NCI-H1436 (cell line): ENCODE results near the gene ST8SIA2.
"Not testable (repeated sequence)": the region's sequence is repeated elsewhere in the genome, so short reads cannot be mapped to it uniquely, and the experiment has no call there.

ENCODE experiments used
- DNase-seq: peaks from one replicate; lab custom pipeline; 2025; lab: John Stamatoyannopoulos, UW

The ST8SIA2 gene

DNA sequence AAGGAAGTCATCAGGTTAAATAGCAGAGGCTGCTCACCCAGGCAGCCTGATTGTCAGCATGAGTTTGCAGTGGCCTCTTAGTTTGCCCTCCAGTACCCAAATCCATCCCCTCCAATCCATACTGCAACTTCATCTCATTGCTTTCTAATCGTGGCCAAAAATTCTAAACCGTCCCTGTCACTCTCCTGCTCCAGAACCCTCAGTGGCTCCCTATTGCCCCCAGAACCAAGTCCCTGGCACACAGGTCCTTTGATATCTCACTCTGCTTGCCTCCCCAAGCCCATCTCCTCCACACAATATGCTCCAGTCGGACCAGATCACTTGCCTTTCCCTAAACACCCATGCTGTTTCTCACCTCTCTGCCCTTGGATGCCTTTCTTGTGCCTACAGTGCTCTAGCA, 49.7 kb downstream of the ST8SIA2 start:
- DNase-seq = no peak

- DNase-seq = no peak
These were observed 51.0 kb downstream of the ST8SIA2 start for GRCh38 chr15:92444631-92445030.

DNA sequence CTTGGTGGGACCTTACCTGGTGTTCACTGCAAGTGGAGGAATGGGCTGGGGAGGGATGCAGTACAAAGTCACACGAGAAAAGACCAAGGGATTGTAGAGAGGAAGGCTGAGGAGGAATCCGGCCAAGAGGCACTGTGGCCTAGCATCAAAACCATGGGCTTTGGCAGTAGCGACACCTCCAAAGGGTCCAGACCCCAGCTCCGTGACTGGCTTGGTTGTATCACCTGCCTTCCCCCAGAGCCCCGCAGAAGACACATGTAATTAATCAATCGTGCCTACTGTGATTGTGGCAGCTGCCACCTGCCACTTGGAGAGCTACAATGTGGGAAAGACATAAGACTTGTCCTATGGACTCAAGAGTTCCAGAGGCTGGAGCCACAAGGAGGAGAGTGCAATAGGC, 54.7 kb downstream of the ST8SIA2 start:
- DNase-seq = no peak

DNA sequence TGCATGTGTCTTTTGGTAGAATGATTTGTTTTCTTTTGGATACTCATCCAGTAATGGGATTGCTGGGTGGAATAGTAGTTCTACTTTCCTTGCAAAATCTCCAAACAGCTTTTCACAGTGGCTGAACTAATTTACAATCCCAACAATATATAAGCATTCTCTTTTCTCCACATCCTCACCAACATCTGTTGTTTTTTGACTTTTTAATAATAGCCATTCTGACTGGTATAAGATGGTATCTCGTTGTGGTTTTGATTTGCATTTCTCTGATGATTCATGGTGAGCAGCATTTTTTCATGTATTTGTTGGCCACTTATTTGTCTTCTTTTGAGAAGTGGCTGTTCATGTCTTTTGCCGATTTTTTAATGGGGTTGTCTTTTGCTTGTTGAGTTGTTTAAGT, 55.8 kb downstream of the ST8SIA2 start:
- DNase-seq = no peak

DNA sequence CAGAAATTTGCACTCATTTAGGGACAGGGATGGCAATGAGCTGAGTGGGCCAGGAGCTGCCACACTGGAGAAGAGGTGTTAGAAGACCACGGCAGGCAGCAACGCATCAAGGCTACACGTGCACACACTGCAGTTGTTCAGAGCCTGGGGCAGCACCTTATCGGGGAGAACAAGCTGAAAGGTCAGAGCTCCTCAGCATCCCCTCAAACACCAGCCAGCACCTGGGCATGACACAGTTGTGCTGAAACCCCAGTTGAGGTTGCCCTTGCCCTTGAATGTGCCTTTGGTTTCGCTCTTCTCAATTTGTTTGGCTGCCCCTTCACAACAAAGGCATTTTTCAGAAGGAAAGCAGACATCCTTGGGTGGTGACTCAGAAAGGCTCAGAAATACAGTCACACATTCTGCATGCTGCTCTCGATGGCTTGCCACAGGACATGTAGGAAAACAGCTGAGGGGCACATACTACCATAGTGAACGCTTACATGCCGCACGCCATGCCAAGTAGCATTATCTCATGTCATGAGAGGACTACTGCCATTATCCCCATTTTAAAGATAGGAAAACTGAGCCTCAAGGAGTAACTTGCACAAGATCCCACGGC, 57.6 kb downstream of the ST8SIA2 start:
- DNase-seq = no peak

DNA sequence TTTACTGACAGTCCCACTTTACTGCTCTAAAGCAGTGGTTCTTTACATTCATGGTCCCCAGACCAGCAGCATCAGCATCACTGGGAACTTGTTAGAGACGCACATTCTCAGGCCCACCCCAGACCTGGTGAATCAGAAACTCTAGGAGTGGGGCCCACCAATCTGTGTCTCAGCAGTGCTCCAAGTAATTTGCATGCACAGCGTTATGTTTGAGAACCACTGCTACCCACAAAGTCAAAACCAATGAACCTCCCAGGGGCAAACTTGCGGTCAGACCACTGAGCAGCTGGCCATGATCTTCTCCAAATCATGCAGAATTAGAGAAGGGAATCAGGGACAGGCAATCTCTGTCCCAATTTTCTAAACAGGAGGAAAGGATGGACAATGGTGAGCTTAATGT, 58.5 kb downstream of the ST8SIA2 start:
- no peak for DNase-seq

DNA sequence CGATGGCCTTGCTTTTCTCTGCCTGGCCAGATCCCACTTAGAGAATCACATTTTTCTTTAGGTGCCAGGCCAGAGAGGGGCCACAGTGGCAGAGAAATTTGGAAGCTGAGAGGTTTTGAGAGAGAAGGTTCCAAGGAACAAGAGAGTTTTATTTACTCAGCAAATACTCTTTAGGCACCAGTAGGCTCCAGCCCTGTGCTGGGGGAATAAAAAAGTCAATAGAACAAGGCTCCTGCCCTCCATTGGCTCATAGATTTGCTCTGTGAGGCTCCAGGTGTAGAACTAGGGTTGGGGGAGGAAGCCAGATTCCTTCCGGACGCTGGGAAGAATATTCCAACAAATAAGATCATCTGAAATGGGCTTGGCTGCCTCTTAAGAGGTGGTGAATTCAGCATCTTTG, 59.9 kb downstream of the ST8SIA2 start:
- no peak for DNase-seq

DNA sequence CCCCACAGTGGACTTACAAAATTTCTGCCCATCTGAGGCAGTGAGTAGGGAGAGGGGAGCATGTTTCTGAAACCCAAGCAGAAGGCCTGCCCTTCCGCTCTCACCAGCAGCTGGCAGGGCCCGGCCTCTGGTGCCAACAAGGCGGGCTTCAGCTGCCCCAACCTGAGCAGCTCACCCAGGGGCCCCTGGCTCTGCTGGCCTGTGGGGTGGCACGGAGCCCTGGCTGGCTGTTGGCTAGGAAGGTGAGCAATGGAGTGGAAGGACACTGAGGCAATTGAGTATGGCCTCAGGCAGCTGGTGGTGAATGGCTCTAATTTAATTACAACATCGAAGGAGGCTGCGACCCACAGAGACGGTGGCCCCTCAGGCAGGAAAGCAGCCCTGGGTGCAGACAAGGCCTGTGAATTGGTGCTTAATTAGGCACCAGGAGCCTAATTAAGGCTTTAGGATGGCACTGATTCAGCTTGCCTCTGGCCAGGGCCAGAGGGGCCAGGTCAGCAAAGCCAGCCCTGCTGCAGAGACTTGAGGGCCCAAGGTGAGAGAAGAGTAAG, 60.9 kb downstream of the ST8SIA2 start:
- DNase-seq = no peak

DNA sequence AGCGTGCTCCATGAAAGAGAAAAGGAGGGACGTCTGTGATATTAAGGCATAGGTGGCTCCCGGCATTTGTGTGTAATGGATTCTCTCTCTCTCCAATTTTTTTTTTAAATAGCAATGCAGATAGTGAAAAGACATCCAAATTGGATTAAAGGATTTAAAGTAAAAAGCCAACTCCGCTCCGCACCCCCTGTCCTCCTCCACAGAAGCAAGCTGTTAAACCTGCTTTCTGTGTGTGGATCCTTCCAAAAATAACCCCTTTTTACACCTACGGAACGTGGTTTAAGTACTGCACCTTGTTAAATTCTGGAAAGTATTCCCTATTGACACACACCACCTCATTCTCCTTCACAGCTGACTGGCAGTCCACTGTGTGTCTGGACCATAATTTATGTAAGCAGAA, 61.6 kb downstream of the ST8SIA2 start:
- no peak for DNase-seq

DNA sequence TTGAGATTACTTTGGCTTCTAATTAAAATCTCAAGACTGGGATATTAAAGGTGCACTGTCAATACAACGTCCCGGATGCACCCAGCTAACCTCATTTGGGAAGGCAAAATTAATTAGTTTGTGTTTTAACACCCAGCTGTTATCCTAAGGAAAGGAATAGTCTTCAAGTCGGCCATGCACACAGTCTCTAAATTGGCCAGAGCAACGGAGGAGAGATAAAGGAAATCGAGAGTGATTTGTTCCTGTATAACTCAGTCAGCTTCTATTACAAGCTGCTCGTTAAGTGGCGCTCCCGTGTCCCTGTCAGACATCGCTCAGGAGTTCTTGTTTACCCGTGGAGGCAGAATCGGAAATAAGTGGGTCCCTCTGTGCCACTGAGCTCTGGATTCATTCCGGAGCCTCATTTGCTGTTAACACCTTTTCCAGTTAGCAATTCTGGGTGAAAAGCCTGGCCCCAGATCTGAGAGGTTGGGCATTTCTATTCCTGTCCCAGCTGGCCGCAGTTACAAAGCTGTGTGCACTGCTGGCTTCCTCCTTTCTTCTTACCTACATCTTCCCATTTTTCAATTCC, 63.9 kb downstream of the ST8SIA2 start:
- no peak for DNase-seq

DNA sequence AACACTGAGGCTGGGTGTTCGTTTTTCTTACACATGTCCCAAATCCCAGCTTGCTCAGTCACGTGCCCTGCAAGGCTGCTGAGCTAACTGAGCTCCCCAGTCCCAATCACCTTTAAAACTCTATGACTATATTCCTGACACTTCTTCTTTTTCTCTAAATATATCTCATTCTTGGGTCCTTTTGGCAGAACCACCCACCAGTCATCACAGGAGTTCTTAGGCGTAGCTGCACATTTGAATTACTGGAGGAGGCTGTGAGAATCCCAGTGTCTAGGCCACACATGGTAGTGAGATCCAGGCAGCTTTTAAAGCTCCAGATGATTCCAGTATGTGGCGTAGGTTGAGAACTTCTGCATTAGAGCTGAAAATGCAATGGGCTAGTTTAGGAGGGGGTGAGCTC, 66.3 kb downstream of the ST8SIA2 start:
- no peak for DNase-seq

- no peak for DNase-seq
These were observed 68.9 kb downstream of the ST8SIA2 start for GRCh38 chr15:92462424-92463125.

DNA sequence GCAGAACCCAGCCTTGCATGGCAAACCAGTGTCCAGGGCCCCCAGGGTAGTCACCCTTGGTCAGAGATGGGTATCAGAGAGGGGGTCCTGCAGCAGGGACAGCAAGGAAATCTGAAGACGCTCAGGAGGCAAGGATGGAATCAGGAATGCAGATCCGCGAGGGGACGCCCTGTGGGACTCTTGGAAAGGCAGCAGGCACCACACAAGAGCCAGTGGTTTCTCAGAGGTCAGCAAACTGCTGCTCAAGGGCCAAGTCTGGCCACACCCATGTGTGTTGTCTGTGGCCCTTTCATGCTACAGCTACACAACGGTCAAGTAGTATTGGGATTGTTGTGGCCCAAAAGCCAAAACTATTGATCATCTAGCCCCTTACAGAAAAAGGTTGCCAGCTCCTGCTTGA, 69.7 kb downstream of the ST8SIA2 start:
- DNase-seq = no peak

- DNase-seq = no peak
These were observed 70.1 kb downstream of the ST8SIA2 start for GRCh38 chr15:92463826-92464225.

GRCh38 chr15:92466834-92467233, 73.2 kb downstream of the ST8SIA2 start:
- DNase-seq = no peak

GRCh38 chr15:92467245-92467644, 73.6 kb downstream of the ST8SIA2 start:
- no peak for DNase-seq

GRCh38 chr15:92468991-92469390, 75.3 kb downstream of the ST8SIA2 start:
- no peak for DNase-seq

DNA sequence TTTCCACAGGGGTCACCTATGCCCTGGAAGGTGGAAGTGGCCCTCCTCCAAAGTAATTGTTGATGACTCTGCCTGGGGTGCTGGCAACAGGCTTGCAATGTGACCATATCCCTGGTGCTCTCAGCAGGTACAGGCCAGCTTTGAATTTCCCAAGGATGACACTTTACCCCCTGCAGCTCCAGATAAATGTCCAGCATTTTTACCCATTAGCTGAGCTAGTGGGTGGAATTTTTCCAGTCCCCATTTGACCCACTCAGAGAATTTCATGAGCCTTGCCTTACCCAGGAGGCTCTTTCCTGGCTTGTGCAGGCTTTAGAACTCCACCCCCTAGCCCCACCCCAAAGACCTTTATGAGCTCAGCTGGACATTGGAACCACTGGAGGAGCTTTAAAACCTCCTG, 77.6 kb downstream of the ST8SIA2 start:
- DNase-seq = no peak

DNA sequence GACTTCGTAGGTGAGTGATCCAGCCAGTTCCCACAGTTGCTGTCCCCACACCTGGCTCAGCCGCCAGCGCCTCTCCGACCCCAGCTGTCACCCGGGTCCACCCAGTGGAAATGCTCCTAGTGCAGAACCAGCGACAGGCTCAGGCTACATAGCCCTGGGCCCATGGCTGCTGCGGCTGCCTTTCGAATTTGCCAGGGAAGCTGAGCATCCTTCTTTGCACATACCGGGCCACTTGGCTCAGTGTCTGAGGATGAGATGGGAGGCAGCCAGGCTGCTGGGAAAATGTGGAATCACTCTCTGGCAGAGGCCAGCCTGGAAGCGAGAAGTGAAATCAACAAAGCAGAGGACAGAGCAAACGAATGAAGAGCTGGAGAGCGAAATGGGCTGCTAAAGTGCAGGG, 80.1 kb downstream of the ST8SIA2 start:
- DNase-seq = no peak

DNA sequence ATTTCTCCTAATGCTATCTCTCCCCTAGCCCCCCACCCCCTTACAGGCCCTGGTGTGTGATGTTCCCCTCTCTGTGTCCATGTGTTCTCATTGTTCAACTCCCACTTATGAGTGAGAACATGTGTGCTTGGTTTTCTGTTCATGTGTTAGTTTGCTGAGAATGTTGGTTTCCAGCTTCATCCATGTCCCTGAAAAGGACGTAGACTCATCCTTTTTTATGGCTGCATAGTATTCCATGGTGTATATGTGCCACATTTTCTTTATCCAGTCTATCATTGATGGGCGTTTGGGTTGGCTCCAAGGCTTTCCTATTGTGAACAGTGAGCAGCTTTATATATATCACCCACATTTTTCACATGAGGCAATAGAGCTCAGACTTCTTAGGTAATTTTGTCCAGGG, 86.0 kb downstream of the ST8SIA2 start:
- DNase-seq = not testable (repeated sequence)

- DNase-seq = no peak
These were observed 86.7 kb downstream of the ST8SIA2 start for GRCh38 chr15:92480361-92480760.

- DNase-seq = no peak
These were observed 91.8 kb downstream of the ST8SIA2 start for GRCh38 chr15:92485441-92485840.

GRCh38 chr15:92492551-92493115, 99.0 kb downstream of the ST8SIA2 start:
- DNase-seq = no peak
